Measurements from ENCODE around the gene NBAS.
"Not testable (repeated sequence)": the region's sequence is repeated elsewhere in the genome, so short reads cannot be mapped to it uniquely, and the experiment has no call there.

The NBAS gene

GRCh38 chr2:15363142-15363541 is 198.0 kb downstream of the NBAS start:
- no peak for DNase-seq (ENCODE audit: low spot score)

- DNase-seq (ENCODE audit: low spot score): no peak
Measured at GRCh38 chr2:15359716-15360531, 201.2 kb downstream of the NBAS start.

- no peak for DNase-seq (ENCODE audit: low spot score)
Measured at GRCh38 chr2:15357922-15358321, 203.2 kb downstream of the NBAS start.

- no peak for DNase-seq (ENCODE audit: low spot score)
Measured at GRCh38 chr2:15357186-15357585, 203.9 kb downstream of the NBAS start.

- DNase-seq (ENCODE audit: low spot score): no peak
Measured at GRCh38 chr2:15355386-15355785, 205.7 kb downstream of the NBAS start.

GRCh38 chr2:15354596-15355366 is 206.4 kb downstream of the NBAS start:
- no peak for DNase-seq (ENCODE audit: low spot score)

- DNase-seq (ENCODE audit: low spot score): no peak
Measured at GRCh38 chr2:15352363-15352762, 208.8 kb downstream of the NBAS start.

GRCh38 chr2:15348636-15349035 is 212.5 kb downstream of the NBAS start:
- no peak for DNase-seq (ENCODE audit: low spot score)

GRCh38 chr2:15348045-15348444 is 213.1 kb downstream of the NBAS start:
- DNase-seq (ENCODE audit: low spot score): no peak

- no peak for DNase-seq (ENCODE audit: low spot score)
Measured at GRCh38 chr2:15346624-15347023, 214.5 kb downstream of the NBAS start.

- DNase-seq (ENCODE audit: low spot score): no peak
Measured at GRCh38 chr2:15337996-15338666, 223.0 kb downstream of the NBAS start.

GRCh38 chr2:15334644-15335326 is 226.3 kb downstream of the NBAS start:
- DNase-seq (ENCODE audit: low spot score): no peak

- no peak for DNase-seq (ENCODE audit: low spot score)
Measured at GRCh38 chr2:15331787-15332186, 229.3 kb downstream of the NBAS start.

GRCh38 chr2:15325296-15325695 is 235.8 kb downstream of the NBAS start:
- DNase-seq (ENCODE audit: low spot score): no peak

- no peak for DNase-seq (ENCODE audit: low spot score)
Measured at GRCh38 chr2:15323227-15323626, 237.9 kb downstream of the NBAS start.

GRCh38 chr2:15321481-15321880 is 239.7 kb downstream of the NBAS start:
- not testable (repeated sequence) for DNase-seq (ENCODE audit: low spot score)

- no peak for DNase-seq (ENCODE audit: low spot score)
Measured at GRCh38 chr2:15316370-15316814, 244.7 kb downstream of the NBAS start.

GRCh38 chr2:15315411-15315810 is 245.7 kb downstream of the NBAS start:
- no peak for DNase-seq (ENCODE audit: low spot score)

- DNase-seq (ENCODE audit: low spot score): no peak
Measured at GRCh38 chr2:15313657-15314056, 247.5 kb downstream of the NBAS start.

GRCh38 chr2:15311926-15312325 is 249.2 kb downstream of the NBAS start:
- DNase-seq (ENCODE audit: low spot score): no peak

- DNase-seq (ENCODE audit: low spot score): peak; percentile 37
Measured at GRCh38 chr2:15311201-15311907, 249.8 kb downstream of the NBAS start.
